H1 (cell line): Measurements from ENCODE around the gene OPA3.

ENCODE experiments used
- CREB1 ChIP-seq: IDR thresholded peaks from 2 replicates; pipeline ENCODE4 v1.6.1; 2012; ENCODE audit warnings: inconsistent platforms
- JUND ChIP-seq: IDR thresholded peaks from 2 replicates; pipeline ENCODE4 v1.6.1; 2011; ENCODE audit warnings: mild to moderate bottlenecking, improper control_type of control experiment, low read length
- POLR2A ChIP-seq, 2 experiments: IDR thresholded peaks; 1 replicate in 1 of 2; 2 replicates in 1 of 2; pipeline ENCODE4 v1.6.1; 2011; ENCODE audit warnings: low read depth in 2 of 2, low read length in 2 of 2, mild to moderate bottlenecking in 2 of 2; ENCODE audit errors: control extremely low read depth in 1 of 2
- POLR2AphosphoS5 ChIP-seq: IDR thresholded peaks from 2 replicates; pipeline ENCODE4 v1.6.1; 2011; ENCODE audit warnings: low read depth, low read length
- RAD21 ChIP-seq, 2 experiments: IDR thresholded peaks in 1 of 2; conservative IDR thresholded peaks in 1 of 2; 2 replicates each; pipeline ENCODE4 v1.6.1; 2011; ENCODE audit warnings: low read depth in 2 of 2, low read length in 2 of 2, improper control_type of control experiment in 1 of 2, inconsistent platforms in 1 of 2, mild to moderate bottlenecking in 1 of 2, moderate library complexity in 1 of 2
- RBBP5 ChIP-seq: IDR thresholded peaks from 2 replicates; pipeline ENCODE4 v1.7.1; 2012; ENCODE audit warnings: low read depth, mild to moderate bottlenecking, inconsistent platforms, low read length, moderate library complexity, borderline replicate concordance
- TF ChIP-seq, protein P1 (sequence below): IDR thresholded peaks from 2 replicates; pipeline ENCODE4 v1.6.1; 2012; ENCODE audit warnings: inconsistent platforms

DNA sequence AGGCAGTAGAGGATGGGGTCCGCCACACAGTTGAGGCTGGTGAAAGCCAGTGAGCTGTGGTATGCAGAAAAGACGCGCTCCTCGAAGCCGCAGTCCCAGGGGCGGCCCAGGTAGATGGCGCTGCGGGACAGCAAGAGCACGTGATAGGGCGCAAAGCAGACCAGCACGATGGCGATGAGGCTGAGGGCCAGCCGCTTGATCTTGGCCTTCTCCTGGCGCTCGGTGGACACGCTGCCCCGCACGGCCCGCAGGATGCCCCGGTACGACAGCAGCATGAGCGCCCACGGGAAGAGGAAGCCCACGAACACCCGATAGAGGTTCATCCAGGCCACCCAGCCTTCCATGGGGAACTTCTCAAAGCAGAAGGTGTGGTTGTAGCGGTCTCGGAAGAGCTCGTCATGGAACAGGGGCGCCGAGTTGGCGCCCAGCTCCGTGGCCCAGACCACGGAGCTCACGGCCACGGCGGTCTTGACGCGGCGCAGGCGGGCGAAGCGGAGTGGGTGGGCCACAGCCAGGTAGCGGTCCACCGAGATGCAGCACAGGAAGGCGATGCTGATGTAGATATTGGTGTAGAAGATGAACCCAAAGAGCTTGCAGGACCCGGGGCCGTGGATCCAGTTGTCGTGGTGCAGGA, 6.5 kb upstream of the OPA3 start:
- peak; percentile 80 to 83 for TF ChIP-seq RAD21 (IDR thresholded peaks at IDR 0.05 in 1 of 2, conservative IDR thresholded peaks at IDR 0.05 in 1 of 2; ENCODE audit: low read depth in 2 of 2, low read length in 2 of 2)
- no peak for TF ChIP-seq JUND
- no peak for TF ChIP-seq CREB1
- no peak for TF ChIP-seq POLR2A (IDR thresholded peaks at IDR 0.05; ENCODE audit: control extremely low read depth in 1 of 2, low read depth in 2 of 2, low read length in 2 of 2)
- no peak for TF ChIP-seq RBBP5
- TF ChIP-seq, protein P1, sequence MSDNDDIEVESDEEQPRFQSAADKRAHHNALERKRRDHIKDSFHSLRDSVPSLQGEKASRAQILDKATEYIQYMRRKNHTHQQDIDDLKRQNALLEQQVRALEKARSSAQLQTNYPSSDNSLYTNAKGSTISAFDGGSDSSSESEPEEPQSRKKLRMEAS, result peak; percentile 100
- no peak for TF ChIP-seq POLR2AphosphoS5
